Astrocyte of the cerebellum (primary cell): ENCODE results near the gene SMC4.

Experiments used
- DNase-seq: peaks from one replicate; pipeline ENCODE4 v3.0.0-alpha.2; 2011; ENCODE audit warnings: low read depth
- H3K4me3 ChIP-seq: 2 replicates; pipeline ENCODE4 v1.5.1; 2011; ENCODE audit warnings: mild to moderate bottlenecking, low read depth, low read length, moderate library complexity
- CTCF ChIP-seq: IDR thresholded peaks from 2 replicates; pipeline ENCODE4 v1.5.1; 2012; ENCODE audit warnings: low read length, low read depth, moderate library complexity, mild to moderate bottlenecking; ENCODE audit errors: missing control alignments
- in situ Hi-C: cut with HindIII; loops from 2 replicates; pipeline ENCODE4 v1.10.0; 2017; ENCODE audit warnings: low sequenced_read_pairs

SMC4 gene

GRCh38 chr3:160455846-160456245, 56.4 kb downstream of the SMC4 start:
- TF ChIP-seq CTCF = no peak
- in situ Hi-C loops = no loop called here
- DNase-seq = no peak
- H3K4me3 ChIP-seq = no peak overlapping the region

GRCh38 chr3:160458151-160458550, 58.7 kb downstream of the SMC4 start:
- in situ Hi-C loops = no loop called here
- TF ChIP-seq CTCF = no peak
- DNase-seq = no peak

GRCh38 chr3:160459450-160459970, 60.1 kb downstream of the SMC4 start:
- in situ Hi-C loops = no loop called here
- TF ChIP-seq CTCF = no peak
- no peak overlapping the region for H3K4me3 ChIP-seq
- no peak for DNase-seq

More at GRCh38 chr3:160458151-160458550, 58.7 kb downstream of the SMC4 start:
- H3K4me3 ChIP-seq = no peak overlapping the region

- DNase-seq = no peak
- H3K4me3 ChIP-seq = no peak overlapping the region
- in situ Hi-C loops = no loop called here
- TF ChIP-seq CTCF = no peak
Observed at GRCh38 chr3:160460033-160460432, 60.6 kb downstream of the SMC4 start.

- in situ Hi-C loops = no loop called here
- DNase-seq = no peak
- H3K4me3 ChIP-seq = no peak overlapping the region
- TF ChIP-seq CTCF = no peak
Observed at GRCh38 chr3:160464321-160464720, 64.9 kb downstream of the SMC4 start.

GRCh38 chr3:160464971-160465370, 65.5 kb downstream of the SMC4 start:
- H3K4me3 ChIP-seq = no peak overlapping the region
- DNase-seq = no peak
- in situ Hi-C loops = no loop called here
- TF ChIP-seq CTCF = no peak

- no peak overlapping the region for H3K4me3 ChIP-seq
- in situ Hi-C loops = no loop called here
- no peak for TF ChIP-seq CTCF
- DNase-seq = no peak
Observed at GRCh38 chr3:160470181-160470580, 70.7 kb downstream of the SMC4 start.
